PFSK-1 (cell line): ENCODE results near the gene GPLD1.

ENCODE experiments used
- FOXP2 ChIP-seq: optimal IDR thresholded peaks from 2 replicates; pipeline ENCODE3; 2011; ENCODE audit warnings: borderline replicate concordance, control low read depth, inconsistent platforms; ENCODE audit not compliant: insufficient read depth; ENCODE audit errors: extremely low read length, extremely low read depth
- POLR2AphosphoS5 ChIP-seq: IDR thresholded peaks from 2 replicates; pipeline ENCODE4 v1.6.1; 2012; ENCODE audit warnings: low read depth, mild to moderate bottlenecking, control low read depth, low read length, moderate library complexity
- REST ChIP-seq, 2 experiments: IDR thresholded peaks; 2 replicates each; pipeline versions ENCODE4 v1.6.1 to v1.8.0; 2011 to 2012; ENCODE audit warnings: low read depth in 2 of 2, low read length in 2 of 2, control low read depth in 1 of 2, inconsistent platforms in 1 of 2, mild to moderate bottlenecking in 1 of 2, moderate library complexity in 1 of 2; ENCODE audit not compliant: insufficient read depth in 1 of 2
- SIN3A ChIP-seq: IDR thresholded peaks from 2 replicates; pipeline ENCODE4 v1.6.1; 2012; ENCODE audit warnings: mild to moderate bottlenecking, low read length, moderate library complexity, borderline replicate concordance; ENCODE audit not compliant: insufficient read depth
- TAF1 ChIP-seq: IDR thresholded peaks from 2 replicates; pipeline ENCODE4 v1.6.1; 2012; ENCODE audit warnings: low read length, control low read depth, borderline replicate concordance; ENCODE audit not compliant: insufficient read depth

GPLD1 gene

GRCh38 chr6:24535210-24535609 is 45.8 kb upstream of the GPLD1 start:
- TF ChIP-seq REST (IDR thresholded peaks at IDR 0.05; ENCODE audit: insufficient read depth in 1 of 2, low read depth in 2 of 2, low read length in 2 of 2) (no peak), SIN3A (no peak), POLR2AphosphoS5 (no peak)

GRCh38 chr6:24534329-24534728 is 45.0 kb upstream of the GPLD1 start:
- TF ChIP-seq TAF1 = no peak
- TF ChIP-seq POLR2AphosphoS5 = no peak
- no peak for TF ChIP-seq REST (IDR thresholded peaks at IDR 0.05; ENCODE audit: insufficient read depth in 1 of 2, low read depth in 2 of 2, low read length in 2 of 2)
- no peak for TF ChIP-seq FOXP2
- TF ChIP-seq SIN3A = no peak

- TF ChIP-seq TAF1 = no peak
- TF ChIP-seq POLR2AphosphoS5 = no peak
- no peak for TF ChIP-seq REST (IDR thresholded peaks at IDR 0.05; ENCODE audit: insufficient read depth in 1 of 2, low read depth in 2 of 2, low read length in 2 of 2)
- no peak for TF ChIP-seq FOXP2
- no peak for TF ChIP-seq SIN3A
Measured at GRCh38 chr6:24529985-24530384, 40.6 kb upstream of the GPLD1 start.

GRCh38 chr6:24524805-24525204 is 35.4 kb upstream of the GPLD1 start:
- TF ChIP-seq TAF1 (no peak), POLR2AphosphoS5 (no peak), FOXP2 (no peak), SIN3A (no peak), REST (IDR thresholded peaks at IDR 0.05; ENCODE audit: insufficient read depth in 1 of 2, low read depth in 2 of 2, low read length in 2 of 2) (no peak)

GRCh38 chr6:24524329-24524728 is 35.0 kb upstream of the GPLD1 start:
- TF ChIP-seq POLR2AphosphoS5 = no peak
- no peak for TF ChIP-seq TAF1
- TF ChIP-seq FOXP2 = no peak
- no peak for TF ChIP-seq SIN3A
- TF ChIP-seq REST (IDR thresholded peaks at IDR 0.05; ENCODE audit: insufficient read depth in 1 of 2, low read depth in 2 of 2, low read length in 2 of 2) = no peak
